Right atrium auricular region (tissue), 2 donors: ENCODE data around the gene ZFAND3. TPM values are rescaled to one million over a fixed set of nuclear protein-coding genes. Genes with fewer than 3 reads are reported as not detected.

ENCODE experiments used
- DNase-seq: peaks from one replicate; pipeline ENCODE4 v3.0.0-alpha.2; 2019; ENCODE audit warnings: low spot score
- H3K27ac ChIP-seq, 2 donors: fragments of 200-600 bp; sonication (generic); 1 replicate in 1 of 2; 2 replicates in 1 of 2; pipeline ENCODE4 v1.5.1; 2016 to 2019
- H3K27me3 ChIP-seq, 2 donors: fragments of 200-600 bp; sonication (generic); one replicate each; pipeline versions ENCODE4 v1.5.1 to v1.6.0; 2017 to 2019
- H3K36me3 ChIP-seq: fragments of 200-600 bp; sonication (generic); one replicate; pipeline ENCODE4 v1.5.1; 2016
- H3K4me1 ChIP-seq, 2 donors: fragments of 200-600 bp; sonication (generic); one replicate each; pipeline versions ENCODE4 v1.5.1 to v1.6.0; 2017 to 2019
- H3K4me3 ChIP-seq, 2 donors: fragments of 200-600 bp; sonication (generic); 1 replicate in 1 of 2; 2 replicates in 1 of 2; pipeline ENCODE4 v1.5.1; 2017 to 2019; ENCODE audit warnings: mild to moderate bottlenecking in 1 of 2, moderate library complexity in 1 of 2
- H3K9me3 ChIP-seq, 2 donors: fragments of 200-600 bp; sonication (generic); one replicate each; pipeline ENCODE4 v1.5.1; 2019
- total RNA-seq, 2 donors: library from RNA; depleted of rRNA; stranded (reverse); fragments of >200 nt; gene quantifications; one replicate each; pipeline ENCODE4 v1.1.0, GENCODE V29; 2016
- TF ChIP-seq, protein P1 (sequence below), 2 donors: fragments of 200-600 bp; sonication (generic); IDR thresholded peaks; one replicate each; pipeline ENCODE4 v1.5.1; 2019; ENCODE audit warnings: antibody characterized with exemption in 2 of 2

Gene ZFAND3
- total RNA-seq, 2 donors from 2014 or later = 36.7 to 40.0 TPM

DNA sequence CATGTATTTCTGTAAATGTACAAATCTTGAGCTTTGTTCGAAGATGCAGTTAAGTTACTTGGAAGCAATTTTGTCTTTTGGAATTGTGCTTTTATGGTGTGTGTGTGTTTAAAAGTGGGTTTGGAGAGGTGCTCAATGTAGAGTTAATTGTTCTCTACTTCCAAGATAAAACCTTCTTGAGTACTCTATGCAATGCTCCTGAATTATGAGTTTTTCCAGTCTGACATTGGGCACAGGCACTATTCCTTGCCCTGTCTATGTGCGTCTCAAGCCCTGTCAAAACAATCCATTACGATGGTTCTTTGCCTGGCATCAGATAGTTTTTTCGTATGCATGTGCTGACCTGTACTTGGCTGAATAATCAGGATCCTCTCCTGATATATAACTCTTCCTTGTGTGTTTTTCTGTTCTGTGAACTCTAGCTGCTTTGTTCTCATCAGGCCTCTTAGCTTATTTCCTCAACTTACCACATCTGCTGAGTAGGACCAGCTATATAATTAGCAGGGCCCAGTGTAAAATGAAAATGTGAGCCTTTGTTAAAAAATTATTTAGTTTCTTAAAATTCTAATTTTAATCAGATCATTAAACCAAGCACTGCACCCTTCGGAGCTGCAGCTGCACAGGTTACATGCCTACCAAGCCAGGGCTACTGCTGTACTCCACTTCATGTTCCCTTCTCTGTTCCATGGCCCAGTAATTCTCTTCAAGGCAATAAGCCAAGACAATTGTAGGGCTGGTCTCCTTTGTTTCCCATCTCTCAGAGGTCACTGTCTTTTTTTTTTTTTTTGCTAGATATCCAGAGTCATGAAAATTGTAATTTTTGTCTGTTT, 160.1 kb downstream of the ZFAND3 start:
- DNase-seq = no peak
- Histone ChIP-seq H3K27me3 (no peaks in the 10 kb centered on the region), H3K4me3 (no peak overlapping the region), H3K27ac (no peak overlapping the region), H3K36me3 (no peaks in the 10 kb centered on the region), H3K9me3 (peaks cover 0 to 6% of the 10 kb centered on the region in 2 donors), H3K4me1 (peaks cover 2 to 30% of the 10 kb centered on the region in 2 donors)
- TF ChIP-seq, protein P1, sequence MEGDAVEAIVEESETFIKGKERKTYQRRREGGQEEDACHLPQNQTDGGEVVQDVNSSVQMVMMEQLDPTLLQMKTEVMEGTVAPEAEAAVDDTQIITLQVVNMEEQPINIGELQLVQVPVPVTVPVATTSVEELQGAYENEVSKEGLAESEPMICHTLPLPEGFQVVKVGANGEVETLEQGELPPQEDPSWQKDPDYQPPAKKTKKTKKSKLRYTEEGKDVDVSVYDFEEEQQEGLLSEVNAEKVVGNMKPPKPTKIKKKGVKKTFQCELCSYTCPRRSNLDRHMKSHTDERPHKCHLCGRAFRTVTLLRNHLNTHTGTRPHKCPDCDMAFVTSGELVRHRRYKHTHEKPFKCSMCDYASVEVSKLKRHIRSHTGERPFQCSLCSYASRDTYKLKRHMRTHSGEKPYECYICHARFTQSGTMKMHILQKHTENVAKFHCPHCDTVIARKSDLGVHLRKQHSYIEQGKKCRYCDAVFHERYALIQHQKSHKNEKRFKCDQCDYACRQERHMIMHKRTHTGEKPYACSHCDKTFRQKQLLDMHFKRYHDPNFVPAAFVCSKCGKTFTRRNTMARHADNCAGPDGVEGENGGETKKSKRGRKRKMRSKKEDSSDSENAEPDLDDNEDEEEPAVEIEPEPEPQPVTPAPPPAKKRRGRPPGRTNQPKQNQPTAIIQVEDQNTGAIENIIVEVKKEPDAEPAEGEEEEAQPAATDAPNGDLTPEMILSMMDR (IDR thresholded peaks at IDR 0.05) = no peak

DNA sequence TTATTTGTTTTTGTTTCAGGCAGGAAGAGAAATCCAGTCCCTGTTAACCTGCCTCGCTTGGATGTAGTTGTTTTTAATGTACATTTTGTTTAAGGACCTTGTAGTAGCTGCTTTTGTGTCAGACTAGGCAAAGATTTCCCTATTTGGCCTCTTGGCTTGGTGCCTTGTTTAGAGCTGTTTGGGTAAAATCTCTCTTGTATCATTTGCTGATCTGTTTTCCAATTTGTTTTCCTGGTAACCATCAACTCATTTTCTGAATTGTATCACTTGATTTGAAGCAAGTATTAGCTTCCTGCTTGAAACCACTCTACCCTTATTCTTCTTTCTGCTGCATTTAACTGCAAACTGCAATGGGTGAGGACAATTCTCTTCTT, 160.7 kb downstream of the ZFAND3 start:
- H3K36me3 ChIP-seq = no peaks in the 10 kb centered on the region
- H3K4me3 ChIP-seq = no peak overlapping the region
- no peak for DNase-seq
- no peak overlapping the region for H3K27ac ChIP-seq
- peaks cover 2 to 34% of the 10 kb centered on the region in 2 donors for H3K4me1 ChIP-seq
- TF ChIP-seq, protein P1 (IDR thresholded peaks at IDR 0.05) = no peak
- peaks cover 0 to under 1% of the 10 kb centered on the region in 2 donors for H3K9me3 ChIP-seq
- H3K27me3 ChIP-seq = no peaks in the 10 kb centered on the region

- no peak overlapping the region for H3K27ac ChIP-seq
- no peaks in the 10 kb centered on the region for H3K36me3 ChIP-seq
- DNase-seq = no peak
- no peaks in the 10 kb centered on the region for H3K27me3 ChIP-seq
- no peak overlapping the region for H3K4me3 ChIP-seq
- H3K4me1 ChIP-seq = peaks cover 2 to 46% of the 10 kb centered on the region in 2 donors
- H3K9me3 ChIP-seq = no peaks in the 10 kb centered on the region
- TF ChIP-seq, protein P1 (IDR thresholded peaks at IDR 0.05) = no peak
Measured at GRCh38 chr6:37981626-37982025, 162.1 kb downstream of the ZFAND3 start.

DNA sequence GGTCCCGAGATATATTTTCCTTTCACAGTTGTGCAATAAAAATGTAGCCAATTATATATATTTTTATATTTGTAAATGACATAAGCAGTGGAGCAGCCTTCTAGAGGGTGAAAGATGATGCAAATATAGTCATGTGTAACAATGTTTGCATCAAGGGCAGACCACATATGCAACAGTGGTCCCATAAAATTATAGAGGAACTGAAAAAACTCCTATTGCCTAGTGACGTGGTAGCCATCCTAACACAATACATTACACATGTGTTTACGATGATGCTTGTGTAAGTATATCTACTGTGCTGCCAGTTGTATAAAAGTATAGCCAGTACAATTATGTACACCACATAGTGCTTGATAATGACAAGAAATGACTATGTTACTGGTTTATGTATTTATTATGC, 162.8 kb downstream of the ZFAND3 start:
- H3K9me3 ChIP-seq = no peaks in the 10 kb centered on the region
- H3K27me3 ChIP-seq = no peaks in the 10 kb centered on the region
- DNase-seq = no peak
- H3K4me3 ChIP-seq = no peak overlapping the region
- H3K4me1 ChIP-seq = peaks cover 2 to 52% of the 10 kb centered on the region in 2 donors
- TF ChIP-seq, protein P1 (IDR thresholded peaks at IDR 0.05) = no peak
- no peaks in the 10 kb centered on the region for H3K36me3 ChIP-seq
- no peak overlapping the region for H3K27ac ChIP-seq

DNA sequence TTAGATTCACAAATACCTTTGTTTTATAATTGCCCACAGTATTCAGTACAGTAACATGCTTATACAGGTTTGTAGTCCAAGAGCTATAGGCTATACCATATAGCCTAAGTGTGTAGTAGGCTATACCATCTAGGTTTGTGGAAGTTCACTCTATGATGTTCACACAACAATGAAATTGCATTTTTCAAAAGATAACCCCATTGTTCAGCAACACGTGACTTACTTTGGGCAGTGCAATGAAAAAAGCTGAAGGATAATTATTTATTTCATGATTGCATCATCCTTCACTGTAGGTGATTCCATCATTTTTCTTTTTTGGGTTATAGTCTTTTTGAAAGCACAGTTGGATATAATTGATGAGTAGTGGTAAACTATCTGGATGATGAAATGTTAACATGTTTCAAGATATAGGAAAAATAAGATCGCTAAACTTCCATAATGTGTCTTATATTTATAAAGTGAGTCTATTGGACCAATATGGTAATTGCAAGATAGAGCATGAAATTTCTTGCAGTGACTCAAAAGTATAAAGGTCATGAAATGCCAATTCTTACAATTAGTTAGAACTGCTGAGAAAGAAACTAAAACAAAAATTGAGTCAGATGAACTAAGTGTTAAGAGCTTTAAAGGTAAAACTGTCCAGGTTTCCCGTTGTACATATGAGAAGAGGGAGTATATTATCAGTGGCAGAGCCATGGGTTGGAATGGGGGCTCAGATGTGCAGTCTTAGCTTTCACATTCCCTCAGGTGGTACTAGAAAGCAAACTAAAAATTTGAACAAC, 164.4 kb downstream of the ZFAND3 start:
- H3K27me3 ChIP-seq = no peaks in the 10 kb centered on the region

More for the DNA sequence above, 164.4 kb downstream of the ZFAND3 start:
- TF ChIP-seq, protein P1 (IDR thresholded peaks at IDR 0.05) = no peak
- DNase-seq = no peak
- H3K36me3 ChIP-seq = no peaks in the 10 kb centered on the region
- H3K4me1 ChIP-seq = peaks cover 2 to 68% of the 10 kb centered on the region in 2 donors
- no peaks in the 10 kb centered on the region for H3K9me3 ChIP-seq
- no peak overlapping the region for H3K27ac ChIP-seq
- no peak overlapping the region for H3K4me3 ChIP-seq
